Astrocyte (in vitro differentiated cells and primary cell): Measurements from ENCODE around the gene RFX1. TPM values are rescaled to one million over a fixed set of nuclear protein-coding genes. Genes with fewer than 3 reads are reported as not detected.

Source experiments
- DNase-seq: peaks from one replicate; pipeline ENCODE4 v3.0.0-alpha.2; 2010; ENCODE audit warnings: low read depth
- FAIRE-seq: peaks from 2 replicates; lab custom pipeline; 2011; peaks lifted over from hg19 to GRCh38; lab: Jason Lieb, UNC
- H2AFZ ChIP-seq: 2 replicates; pipeline ENCODE4 v1.6.0; 2012; ENCODE audit warnings: low read depth, low read length, inconsistent platforms
- H3K27ac ChIP-seq: 2 replicates; pipeline ENCODE4 v1.5.1; 2011; ENCODE audit warnings: low read depth, low read length, inconsistent platforms
- H3K27me3 ChIP-seq: 2 replicates; pipeline ENCODE4 v1.6.0; 2011; ENCODE audit warnings: low read length, inconsistent platforms; ENCODE audit not compliant: insufficient read depth
- H3K36me3 ChIP-seq: 2 replicates; pipeline ENCODE4 v1.5.1; 2011; ENCODE audit warnings: low read length, inconsistent platforms; ENCODE audit not compliant: insufficient read depth
- H3K4me1 ChIP-seq: 2 replicates; pipeline ENCODE4 v1.5.1; 2011; ENCODE audit warnings: low read length, inconsistent platforms; ENCODE audit not compliant: insufficient read depth
- H3K4me2 ChIP-seq: 2 replicates; pipeline ENCODE4 v1.6.0; 2012; ENCODE audit warnings: low read length, inconsistent platforms
- H3K4me3 ChIP-seq: 2 replicates; pipeline ENCODE4 v1.5.1; 2011; ENCODE audit warnings: low read depth, mild to moderate bottlenecking, low read length, inconsistent platforms; ENCODE audit not compliant: insufficient read depth
- H3K79me2 ChIP-seq: 2 replicates; pipeline ENCODE4 v1.6.0; 2012; ENCODE audit warnings: mild to moderate bottlenecking, low read length, inconsistent platforms; ENCODE audit not compliant: insufficient read depth
- H3K9ac ChIP-seq: 2 replicates; pipeline ENCODE4 v1.6.0; 2012; ENCODE audit warnings: mild to moderate bottlenecking, low read length, inconsistent platforms
- H3K9me3 ChIP-seq: 2 replicates; pipeline ENCODE4 v1.5.1; 2012; ENCODE audit warnings: low read depth, mild to moderate bottlenecking, low read length, inconsistent platforms; ENCODE audit not compliant: insufficient read depth
- H4K20me1 ChIP-seq: 2 replicates; pipeline ENCODE4 v1.6.0; 2012; ENCODE audit warnings: low read length, inconsistent platforms; ENCODE audit not compliant: insufficient read depth
- H3K27ac Mint-ChIP-seq: one replicate; pipeline ENCODE4 v1.8.0; 2021; ENCODE audit warnings: mild to moderate bottlenecking, mixed read lengths; ENCODE audit not compliant: unreplicated experiment
- H3K27me3 Mint-ChIP-seq: one replicate; pipeline ENCODE4 v1.8.0; 2021; ENCODE audit warnings: low read depth, mixed read lengths; ENCODE audit not compliant: unreplicated experiment
- H3K36me3 Mint-ChIP-seq: one replicate; pipeline ENCODE4 v1.8.0; 2021; ENCODE audit warnings: low read depth, mixed read lengths; ENCODE audit not compliant: unreplicated experiment
- H3K4me1 Mint-ChIP-seq: one replicate; pipeline ENCODE4 v1.8.0; 2021; ENCODE audit warnings: low read depth, mixed read lengths; ENCODE audit not compliant: unreplicated experiment
- H3K4me3 Mint-ChIP-seq: one replicate; pipeline ENCODE4 v1.8.0; 2021; ENCODE audit warnings: mild to moderate bottlenecking, moderate library complexity, mixed read lengths; ENCODE audit not compliant: unreplicated experiment
- H3K9me3 Mint-ChIP-seq: one replicate; pipeline ENCODE4 v1.8.0; 2021; ENCODE audit warnings: mild to moderate bottlenecking, mixed read lengths; ENCODE audit not compliant: unreplicated experiment
- CTCF ChIP-seq: IDR thresholded peaks from 2 replicates; pipeline ENCODE4 v1.5.1; 2011; ENCODE audit warnings: low read depth, mild to moderate bottlenecking, inconsistent platforms, low read length, moderate library complexity; ENCODE audit not compliant: insufficient read depth
- EZH2 ChIP-seq: IDR thresholded peaks from 2 replicates; pipeline ENCODE4 v1.6.1; 2012; ENCODE audit warnings: mild to moderate bottlenecking, low read length, inconsistent platforms; ENCODE audit not compliant: insufficient read depth
- total RNA-seq: library from RNA; stranded (reverse); gene quantifications from 2 replicates; pipeline ENCODE4 v1.2.1, GENCODE V29; 2021

The RFX1 gene
- total RNA-seq, 1 donor from 2014 or later: 11.8 TPM

GRCh38 chr19:13966684-13967128 lies 39.4 kb downstream of the RFX1 start:
- no peak overlapping the region for H2AFZ ChIP-seq
- Mint-ChIP-seq H3K9me3 (no peaks in the 10 kb centered on the region), H3K27me3 (no peaks in the 10 kb centered on the region), H3K4me3 (no peak overlapping the region), H3K36me3 (peaks cover 20% of the 10 kb centered on the region), H3K27ac (no peak overlapping the region), H3K4me1 (no peaks in the 10 kb centered on the region)
- no peak overlapping the region for H3K27ac ChIP-seq
- peaks cover 5% of the 10 kb centered on the region for H3K4me1 ChIP-seq
- H3K9me3 ChIP-seq: no peaks in the 10 kb centered on the region
- H3K79me2 ChIP-seq: no peaks in the 10 kb centered on the region
- no peaks in the 10 kb centered on the region for H3K27me3 ChIP-seq
- DNase-seq: no peak
- H4K20me1 ChIP-seq: no peaks in the 10 kb centered on the region
- H3K4me2 ChIP-seq: no peak overlapping the region
- H3K36me3 ChIP-seq: no peaks in the 10 kb centered on the region
- no peak overlapping the region for H3K4me3 ChIP-seq
- FAIRE-seq: no peak
- TF ChIP-seq CTCF (no peak), EZH2 (no peak)
- H3K9ac ChIP-seq: no peak overlapping the region

GRCh38 chr19:13965926-13966683 lies 40.0 kb downstream of the RFX1 start:
- no peak overlapping the region for H3K4me2 ChIP-seq
- Mint-ChIP-seq H3K36me3 (peaks cover 23% of the 10 kb centered on the region), H3K4me3 (no peak overlapping the region), H3K27me3 (no peaks in the 10 kb centered on the region), H3K27ac (no peak overlapping the region), H3K4me1 (peaks cover 3% of the 10 kb centered on the region), H3K9me3 (no peaks in the 10 kb centered on the region)
- H3K27me3 ChIP-seq: no peaks in the 10 kb centered on the region
- H3K27ac ChIP-seq: no peak overlapping the region
- FAIRE-seq: no peak
- H3K4me3 ChIP-seq: no peak overlapping the region
- H3K9me3 ChIP-seq: no peaks in the 10 kb centered on the region
- H3K9ac ChIP-seq: no peak overlapping the region
- no peaks in the 10 kb centered on the region for H4K20me1 ChIP-seq
- TF ChIP-seq CTCF (no peak), EZH2 (no peak)
- no peak for DNase-seq
- no peak overlapping the region for H2AFZ ChIP-seq
- H3K4me1 ChIP-seq: peaks cover 5% of the 10 kb centered on the region
- H3K79me2 ChIP-seq: no peaks in the 10 kb centered on the region
- H3K36me3 ChIP-seq: no peaks in the 10 kb centered on the region

- H3K4me3 ChIP-seq: no peak overlapping the region
- FAIRE-seq: no peak
Measured at GRCh38 chr19:13965377-13965896, 40.7 kb downstream of the RFX1 start.

More at GRCh38 chr19:13965377-13965896, 40.7 kb downstream of the RFX1 start:
- no peak for DNase-seq
- peaks cover 3% of the 10 kb centered on the region for H3K4me1 Mint-ChIP-seq
- TF ChIP-seq CTCF (no peak), EZH2 (no peak)
- no peaks in the 10 kb centered on the region for H3K36me3 ChIP-seq
- no peaks in the 10 kb centered on the region for H3K9me3 ChIP-seq
- H3K9ac ChIP-seq: no peak overlapping the region
- no peak overlapping the region for H3K4me3 Mint-ChIP-seq
- no peaks in the 10 kb centered on the region for H3K27me3 Mint-ChIP-seq
- H3K27me3 ChIP-seq: no peaks in the 10 kb centered on the region
- no peaks in the 10 kb centered on the region for H3K9me3 Mint-ChIP-seq
- H4K20me1 ChIP-seq: no peaks in the 10 kb centered on the region
- H2AFZ ChIP-seq: no peak overlapping the region
- no peak overlapping the region for H3K4me2 ChIP-seq
- H3K36me3 Mint-ChIP-seq: peaks cover 26% of the 10 kb centered on the region
- no peaks in the 10 kb centered on the region for H3K79me2 ChIP-seq
- peaks cover 5% of the 10 kb centered on the region for H3K4me1 ChIP-seq
- H3K27ac Mint-ChIP-seq: no peak overlapping the region
- H3K27ac ChIP-seq: no peak overlapping the region
